ENCODE measurements around the gene SLC9A9.

Gene SLC9A9

DNA sequence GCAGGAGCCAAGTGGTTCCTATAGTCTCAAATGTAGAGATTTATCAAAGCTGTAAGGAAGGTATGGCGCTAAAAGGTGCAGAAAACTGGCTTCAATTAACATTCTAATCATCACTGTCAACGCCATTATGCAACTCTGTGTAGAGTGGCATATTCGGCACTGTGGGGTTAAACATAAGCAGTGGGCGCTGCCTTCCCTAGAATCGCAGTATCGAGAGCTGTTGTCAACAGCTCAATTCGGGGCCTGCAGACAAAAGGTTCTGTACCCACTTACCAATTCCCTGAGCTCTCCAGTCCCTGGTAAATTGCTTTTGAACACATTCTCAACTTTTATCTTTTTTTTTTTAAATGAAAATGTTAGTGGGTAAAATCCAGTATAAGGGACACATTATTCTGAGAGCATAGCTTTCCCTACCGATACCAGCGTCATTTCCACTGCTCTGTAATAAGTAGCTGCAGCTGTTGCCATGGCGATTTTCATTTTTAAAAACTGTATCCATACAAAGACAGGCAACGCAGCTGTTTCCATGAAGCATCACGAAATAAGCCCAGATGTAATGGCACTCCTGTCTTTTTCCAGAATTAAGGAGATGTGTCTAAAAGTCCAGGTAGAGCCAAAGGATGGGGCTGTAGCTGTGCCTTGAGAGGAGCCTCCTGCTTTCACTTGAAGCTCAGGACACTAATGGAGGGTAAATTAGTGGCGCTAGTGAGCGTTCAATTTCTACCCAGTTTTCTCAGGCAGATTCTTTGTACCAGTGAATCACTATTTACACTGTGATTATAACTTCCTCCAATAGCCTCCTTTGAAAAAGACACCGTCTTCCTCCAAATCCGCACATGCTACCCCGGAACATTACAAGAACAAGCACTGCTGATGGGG lies 250.3 kb downstream of the SLC9A9 start:
- no peak overlapping the region for H3K4me3 ChIP-seq (ENCODE audit: low read length)
- no peak for TF ChIP-seq ZNF274 (IDR thresholded peaks at IDR 0.05; ENCODE audit: low read depth, low read length)

DNA sequence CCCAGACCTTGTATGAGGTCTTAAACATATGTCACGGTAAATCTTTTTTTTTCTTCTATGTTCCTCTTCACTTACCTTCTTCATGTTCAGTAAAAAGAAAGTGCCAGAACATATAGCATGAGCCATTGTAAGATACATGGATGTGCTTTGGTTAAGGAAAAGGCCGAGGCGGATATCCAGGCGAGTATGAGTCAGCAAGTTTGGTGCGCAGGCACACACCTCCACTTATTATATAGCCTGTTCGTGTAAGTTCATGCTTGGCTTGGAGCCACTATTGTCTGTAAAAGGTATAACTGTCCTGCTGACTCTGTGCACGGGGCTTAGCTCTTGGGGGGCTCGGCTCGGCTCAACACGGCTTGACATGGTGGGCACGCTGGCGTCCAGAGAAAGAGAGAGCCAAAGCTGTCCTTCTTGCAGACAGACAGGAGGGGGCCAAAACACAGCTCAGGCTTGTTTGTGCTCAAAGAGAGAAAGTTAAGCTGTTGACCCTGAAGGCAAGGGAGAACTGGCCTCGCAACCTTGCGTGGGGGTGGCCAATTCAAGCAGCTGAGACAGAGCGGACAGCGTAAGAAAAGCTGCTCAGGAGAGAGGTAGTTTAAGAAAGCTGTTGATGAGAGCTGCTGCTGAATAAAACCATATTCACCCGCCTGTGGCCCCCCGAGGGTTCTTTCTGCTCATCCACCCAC lies 251.2 kb downstream of the SLC9A9 start:
- no peak overlapping the region for H3K4me3 ChIP-seq (ENCODE audit: low read length)
- no peak for TF ChIP-seq ZNF274 (IDR thresholded peaks at IDR 0.05; ENCODE audit: low read depth, low read length)

DNA sequence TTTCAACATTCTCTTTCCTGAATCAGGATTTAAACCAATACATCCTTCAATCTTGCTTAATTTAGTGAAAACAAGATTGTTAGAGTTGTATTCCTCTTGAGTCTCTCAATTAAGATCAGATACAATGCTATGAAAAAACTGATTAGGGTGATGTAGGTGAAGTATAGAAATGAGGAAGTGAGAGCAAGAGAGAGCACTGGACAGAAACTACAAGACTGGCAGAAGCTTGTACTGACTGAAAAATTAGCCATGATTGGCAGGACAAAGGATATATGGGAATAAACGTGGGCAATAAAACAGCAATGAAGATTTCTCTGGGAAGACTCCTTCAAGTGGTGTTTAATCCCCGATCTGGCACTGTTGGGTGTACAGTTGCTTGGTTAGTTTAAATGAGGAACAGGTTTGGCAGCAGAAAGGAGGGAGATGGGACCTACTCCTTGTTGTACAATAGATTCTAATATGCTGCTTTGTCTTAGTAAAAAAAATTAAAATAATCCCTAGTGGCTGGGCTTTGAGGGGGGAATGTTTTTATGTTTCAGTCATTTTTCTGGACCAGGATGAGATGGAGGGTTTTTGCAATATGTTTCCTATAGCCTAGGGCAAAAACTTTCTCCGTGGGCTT lies 252.7 kb downstream of the SLC9A9 start:
- no peak overlapping the region for H3K4me3 ChIP-seq (ENCODE audit: low read length)
- TF ChIP-seq ZNF274 (IDR thresholded peaks at IDR 0.05; ENCODE audit: low read depth, low read length), result no peak

DNA sequence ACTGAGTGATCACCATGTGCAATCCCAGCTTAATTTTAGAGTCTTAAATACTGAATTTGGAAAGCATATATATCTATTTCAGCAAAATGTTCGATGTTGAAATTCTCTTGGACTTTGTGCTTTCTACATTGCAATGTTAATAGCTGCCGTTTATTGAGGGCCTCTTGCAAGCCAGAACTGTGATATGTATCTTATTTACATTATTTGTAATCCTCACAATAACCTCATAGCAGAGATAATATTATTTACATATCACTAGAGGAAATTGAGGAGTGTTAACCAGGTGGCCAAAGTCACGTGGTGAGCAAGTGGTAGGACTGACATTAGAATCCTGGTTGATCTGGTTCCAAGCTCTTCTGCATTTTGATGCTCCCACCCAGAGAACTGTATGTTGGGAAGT lies 254.1 kb downstream of the SLC9A9 start:
- H3K4me3 ChIP-seq (ENCODE audit: low read length), result no peak overlapping the region

DNA sequence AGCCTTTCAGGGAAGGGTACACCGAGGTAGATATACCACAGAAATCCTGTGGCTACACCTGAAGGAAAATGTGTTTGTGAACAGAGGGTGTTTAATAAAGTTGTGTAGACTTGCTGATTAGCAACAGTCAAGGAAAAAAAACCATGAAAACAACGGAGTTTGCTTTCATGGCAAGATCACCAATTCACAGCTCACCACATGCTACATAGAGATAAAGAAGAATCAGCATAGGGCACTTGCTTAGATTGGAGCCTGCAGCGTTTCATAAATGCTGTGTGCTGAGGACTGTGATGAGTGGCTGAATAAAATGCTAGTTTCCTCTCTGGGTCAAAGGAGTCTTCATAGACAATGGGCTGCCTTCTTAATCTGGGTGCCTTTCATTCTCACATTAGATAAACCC lies 257.6 kb downstream of the SLC9A9 start:
- TF ChIP-seq ZNF274 (IDR thresholded peaks at IDR 0.05; ENCODE audit: low read depth, low read length), result no peak
- H3K4me3 ChIP-seq (ENCODE audit: low read length), result no peak overlapping the region

More for the DNA sequence above, 254.1 kb downstream of the SLC9A9 start:
- no peak for TF ChIP-seq ZNF274 (IDR thresholded peaks at IDR 0.05; ENCODE audit: low read depth, low read length)

DNA sequence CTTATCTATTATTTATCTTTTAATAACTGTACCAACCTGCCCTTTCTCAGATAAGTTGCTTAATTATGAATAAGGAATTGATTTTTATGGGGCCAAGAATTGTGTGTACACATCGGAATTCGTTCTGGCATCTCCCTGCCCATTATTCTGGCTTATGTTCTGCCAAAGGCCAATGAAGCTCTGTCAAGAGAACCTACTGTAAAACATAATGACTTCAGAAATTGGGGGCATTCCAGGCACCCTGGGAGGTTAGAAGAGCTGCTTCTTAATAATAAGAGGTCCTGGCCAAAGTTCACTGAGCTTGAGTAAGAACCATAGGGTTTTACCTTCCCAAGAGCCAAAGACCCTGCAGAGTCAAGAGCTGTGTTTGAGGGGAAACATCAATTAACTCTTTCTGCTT lies 261.7 kb downstream of the SLC9A9 start:
- H3K4me3 ChIP-seq (ENCODE audit: low read length), result no peak overlapping the region
- no peak for TF ChIP-seq ZNF274 (IDR thresholded peaks at IDR 0.05; ENCODE audit: low read depth, low read length)

DNA sequence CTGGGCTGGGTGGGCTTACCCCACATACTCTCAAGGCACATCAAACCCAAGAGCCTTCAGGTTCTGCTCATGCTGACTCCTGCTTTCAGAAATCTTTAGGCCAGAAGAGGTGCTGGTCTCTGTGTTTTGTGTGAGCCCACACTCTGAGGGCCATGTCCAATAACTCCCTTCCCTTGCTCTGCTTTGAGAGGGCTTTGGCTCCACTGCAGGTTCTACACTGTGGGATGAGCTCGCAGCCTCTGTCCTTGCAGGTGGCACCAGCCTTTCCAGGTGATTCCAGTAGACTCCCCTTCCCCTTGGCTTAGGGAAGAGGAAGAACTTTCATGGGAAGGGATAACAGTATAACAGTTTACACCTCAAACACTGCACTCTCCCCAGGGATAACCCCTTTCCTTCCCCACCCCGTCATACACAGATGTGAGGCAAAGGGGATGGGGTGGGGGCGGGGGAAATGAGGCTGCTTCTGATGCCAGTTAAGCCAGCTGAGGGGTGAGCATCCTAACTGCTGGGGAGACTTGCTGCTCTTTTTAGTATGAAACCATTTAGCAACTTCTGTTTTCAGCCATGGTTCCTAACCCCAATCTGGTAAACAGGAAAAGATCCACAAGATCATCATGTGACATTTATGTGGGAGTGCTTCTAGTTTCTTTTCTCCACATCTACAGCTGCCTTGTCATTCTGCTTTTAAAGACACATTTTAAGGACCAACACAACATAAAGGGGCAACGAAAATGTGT lies 262.4 kb downstream of the SLC9A9 start:
- H3K4me3 ChIP-seq (ENCODE audit: low read length), result no peak overlapping the region
- no peak for TF ChIP-seq ZNF274 (IDR thresholded peaks at IDR 0.05; ENCODE audit: low read depth, low read length)

DNA sequence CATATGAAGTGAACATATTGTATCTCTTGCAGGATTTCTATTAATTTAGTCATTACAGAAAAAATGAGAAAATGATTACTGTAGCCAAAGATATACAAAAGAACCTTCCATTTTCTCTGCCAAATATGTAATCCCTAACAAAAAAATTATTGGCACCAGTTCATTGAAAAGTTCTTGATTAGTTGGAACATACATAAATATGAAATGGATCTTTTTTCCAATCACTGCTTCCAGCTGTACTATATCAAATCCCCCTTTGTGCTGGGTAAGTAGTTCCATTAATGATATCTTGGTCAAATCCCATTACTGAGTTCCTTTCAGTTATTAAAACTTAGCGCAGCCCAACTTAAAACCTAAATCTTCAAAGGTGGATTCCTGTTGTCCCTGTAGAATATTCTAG lies 263.8 kb downstream of the SLC9A9 start:
- TF ChIP-seq ZNF274 (IDR thresholded peaks at IDR 0.05; ENCODE audit: low read depth, low read length), result no peak

DNA sequence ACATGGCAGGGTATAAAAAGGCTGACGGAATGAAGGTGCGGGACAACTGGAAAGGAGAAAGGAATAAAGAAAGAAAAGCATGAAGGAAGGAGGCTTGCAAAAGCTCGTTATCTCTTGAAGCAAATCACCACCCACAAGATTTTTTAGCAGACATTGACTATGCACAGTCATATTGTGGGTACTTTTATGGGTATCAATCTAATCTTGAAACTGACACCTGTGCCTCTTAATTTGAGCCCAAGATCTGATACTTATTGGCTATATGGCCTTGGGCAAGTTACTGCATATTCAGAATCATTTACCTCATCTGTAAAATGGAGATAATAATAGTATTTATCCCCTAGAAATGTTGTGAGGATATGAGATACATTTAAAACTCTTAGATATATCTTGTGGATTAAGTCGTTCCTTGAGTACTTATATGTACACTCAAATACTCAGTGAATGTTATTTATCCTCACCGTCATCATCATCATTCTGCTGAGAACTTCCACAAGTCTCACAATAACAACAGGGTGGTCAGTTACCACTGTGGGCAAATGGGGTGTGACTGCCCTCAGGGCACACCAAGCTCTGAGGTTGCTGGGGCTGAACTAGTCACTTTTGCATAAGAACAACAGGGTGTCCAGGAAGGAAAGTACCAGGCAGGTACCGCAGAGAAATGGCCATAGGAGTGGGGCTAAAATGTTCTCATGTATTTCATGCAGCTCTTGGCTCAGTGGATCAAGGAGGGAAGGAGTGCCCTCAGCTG lies 266.1 kb downstream of the SLC9A9 start:
- no peak for TF ChIP-seq ZNF274 (IDR thresholded peaks at IDR 0.05; ENCODE audit: low read depth, low read length)
- no peak overlapping the region for H3K4me3 ChIP-seq (ENCODE audit: low read length)

More for the DNA sequence above, 263.8 kb downstream of the SLC9A9 start:
- no peak overlapping the region for H3K4me3 ChIP-seq (ENCODE audit: low read length)

DNA sequence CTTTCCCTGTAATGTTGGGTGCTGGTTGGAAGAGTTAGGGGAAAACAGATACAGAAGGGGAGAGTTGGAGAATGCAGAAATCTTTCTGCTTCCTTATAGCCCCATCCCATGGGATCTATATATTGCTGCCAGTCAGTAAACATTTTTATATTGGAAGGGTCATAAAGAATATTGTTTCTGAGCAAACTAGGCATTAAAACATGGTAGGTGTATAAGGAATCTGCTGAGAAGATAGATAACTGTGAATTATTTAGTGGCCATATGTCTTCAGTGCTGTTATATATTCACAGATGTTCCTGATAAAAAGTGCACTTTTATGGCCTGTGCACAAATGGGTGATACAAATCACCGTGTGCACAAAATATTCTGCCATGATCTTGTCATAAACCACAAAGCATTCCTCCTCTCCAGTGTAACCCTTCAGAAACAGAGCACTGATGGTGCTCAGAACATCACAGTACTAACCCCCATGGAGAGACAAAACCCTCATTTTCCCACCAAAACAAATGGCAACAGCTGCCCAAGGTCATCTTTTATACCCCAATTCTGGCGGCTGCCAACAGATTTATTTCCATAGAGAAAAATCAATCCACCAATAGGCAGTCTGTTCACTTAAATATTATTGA lies 269.3 kb downstream of the SLC9A9 start:
- TF ChIP-seq ZNF274 (IDR thresholded peaks at IDR 0.05; ENCODE audit: low read depth, low read length), result no peak
- no peak overlapping the region for H3K4me3 ChIP-seq (ENCODE audit: low read length)

DNA sequence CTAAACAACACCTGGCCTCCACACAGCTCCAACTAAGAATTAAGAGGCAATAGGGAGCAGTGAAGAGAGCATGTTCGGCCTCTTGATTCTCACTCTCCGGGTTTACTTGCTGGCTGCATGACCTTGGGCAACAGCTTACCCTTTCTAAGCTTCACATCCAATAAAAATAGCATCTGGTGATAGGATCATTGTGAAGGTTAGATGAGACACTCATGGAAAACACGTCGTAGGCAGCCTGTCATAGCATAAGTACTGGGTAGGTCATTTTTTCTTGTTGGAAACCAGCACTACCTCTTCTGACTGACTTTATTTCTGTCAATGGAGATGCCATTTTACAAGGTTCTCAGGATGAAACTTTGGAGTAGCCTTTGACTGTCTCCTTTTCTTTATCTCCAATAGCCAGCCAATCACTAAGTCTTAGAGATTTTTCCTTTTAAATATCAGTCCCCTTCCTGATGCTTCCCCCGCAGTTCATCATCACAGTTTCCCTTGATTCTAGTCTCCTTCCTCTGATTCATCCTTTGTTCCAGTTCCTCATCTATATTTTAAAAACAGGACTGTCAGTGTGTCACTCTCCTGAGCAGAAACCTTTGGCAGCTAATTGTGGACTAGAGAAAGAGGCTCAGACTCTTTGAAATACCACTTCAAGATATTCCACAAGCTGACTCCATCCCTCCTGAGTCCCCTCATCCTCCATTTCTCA lies 271.5 kb downstream of the SLC9A9 start:
- TF ChIP-seq ZNF274 (IDR thresholded peaks at IDR 0.05; ENCODE audit: low read depth, low read length), result no peak
- H3K4me3 ChIP-seq (ENCODE audit: low read length), result no peak overlapping the region

DNA sequence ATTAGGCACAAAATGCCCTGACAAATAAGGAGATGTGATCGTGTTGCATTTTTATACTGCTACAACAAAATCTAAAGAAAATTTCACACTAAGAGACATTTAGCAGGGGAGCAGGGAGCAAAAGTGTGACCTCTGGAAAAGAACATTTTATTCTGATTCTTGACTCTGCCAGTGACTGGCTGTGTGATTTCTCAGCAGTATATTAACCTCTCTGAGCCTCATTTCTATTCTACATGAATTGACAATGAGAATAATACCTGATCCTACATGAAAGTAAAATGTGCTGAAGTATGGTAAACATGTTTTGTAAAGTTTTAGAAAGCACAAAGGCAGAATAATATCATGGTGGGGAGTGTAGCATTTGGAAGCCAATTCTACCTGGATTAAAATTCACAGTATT lies 273.3 kb downstream of the SLC9A9 start:
- no peak for TF ChIP-seq ZNF274 (IDR thresholded peaks at IDR 0.05; ENCODE audit: low read depth, low read length)
- H3K4me3 ChIP-seq (ENCODE audit: low read length), result no peak overlapping the region
